Mononuclear cell (primary cell): ENCODE measurements around the gene SKAP1. TPM values are rescaled to one million over a fixed set of nuclear protein-coding genes. Genes with fewer than 3 reads are reported as not detected.

ENCODE experiments used
- H3K27me3 ChIP-seq: 2 replicates; pipeline ENCODE4 v1.6.0; 2011; ENCODE audit warnings: low read length, control low read depth; ENCODE audit not compliant: insufficient read depth
- H3K4me1 ChIP-seq: 2 replicates; pipeline ENCODE4 v1.5.1; 2011; ENCODE audit warnings: mild to moderate bottlenecking, low read length, control low read depth; ENCODE audit not compliant: insufficient read depth
- H3K4me3 ChIP-seq: 2 replicates; pipeline ENCODE4 v1.5.1; 2011; ENCODE audit warnings: mild to moderate bottlenecking, low read length, moderate library complexity
- H3K9me3 ChIP-seq: 2 replicates; pipeline ENCODE4 v1.5.1; 2011; ENCODE audit warnings: low read depth, mild to moderate bottlenecking, control low read depth, low read length
- total RNA-seq: library from RNA; depleted of rRNA; stranded (reverse); fragments of >200 nt; gene quantifications from one replicate; pipeline ENCODE4 v1.2.3, GENCODE V29; 2012

SKAP1 gene
- total RNA-seq, 1 donor, result 40.1 TPM

- Histone ChIP-seq H3K27me3 (no peaks in the 10 kb centered on the region), H3K4me1 (peaks cover 18% of the 10 kb centered on the region), H3K9me3 (no peaks in the 10 kb centered on the region), H3K4me3 (no peak overlapping the region)
These were observed 290.1 kb downstream of the SKAP1 start for GRCh38 chr17:48139944-48140343.

- H3K4me3 ChIP-seq, result no peak overlapping the region
- no peaks in the 10 kb centered on the region for H3K27me3 ChIP-seq
- H3K9me3 ChIP-seq, result no peaks in the 10 kb centered on the region
- H3K4me1 ChIP-seq, result peaks cover 18% of the 10 kb centered on the region
These were observed 292.4 kb downstream of the SKAP1 start for GRCh38 chr17:48137656-48138055.

GRCh38 chr17:48134912-48135480 lies 295.0 kb downstream of the SKAP1 start:
- Histone ChIP-seq H3K9me3 (no peaks in the 10 kb centered on the region), H3K4me1 (peaks cover 7% of the 10 kb centered on the region), H3K27me3 (no peaks in the 10 kb centered on the region), H3K4me3 (no peak overlapping the region)

GRCh38 chr17:48132385-48132784 lies 297.6 kb downstream of the SKAP1 start:
- no peaks in the 10 kb centered on the region for H3K27me3 ChIP-seq
- no peaks in the 10 kb centered on the region for H3K9me3 ChIP-seq
- no peaks in the 10 kb centered on the region for H3K4me1 ChIP-seq
- H3K4me3 ChIP-seq, result no peak overlapping the region

GRCh38 chr17:48131216-48131824 lies 298.7 kb downstream of the SKAP1 start:
- Histone ChIP-seq H3K4me3 (no peak overlapping the region), H3K27me3 (no peaks in the 10 kb centered on the region), H3K9me3 (no peaks in the 10 kb centered on the region), H3K4me1 (no peaks in the 10 kb centered on the region)

GRCh38 chr17:48129981-48130380 lies 300.0 kb downstream of the SKAP1 start:
- Histone ChIP-seq H3K4me3 (no peak overlapping the region), H3K27me3 (no peaks in the 10 kb centered on the region), H3K9me3 (no peaks in the 10 kb centered on the region), H3K4me1 (no peaks in the 10 kb centered on the region)

GRCh38 chr17:48128400-48128799 lies 301.6 kb downstream of the SKAP1 start:
- H3K4me1 ChIP-seq, result no peaks in the 10 kb centered on the region
- no peak overlapping the region for H3K4me3 ChIP-seq
- no peaks in the 10 kb centered on the region for H3K9me3 ChIP-seq
- no peaks in the 10 kb centered on the region for H3K27me3 ChIP-seq

GRCh38 chr17:48127371-48128051 lies 302.5 kb downstream of the SKAP1 start:
- Histone ChIP-seq H3K9me3 (no peaks in the 10 kb centered on the region), H3K4me3 (no peak overlapping the region), H3K27me3 (no peaks in the 10 kb centered on the region), H3K4me1 (no peaks in the 10 kb centered on the region)

GRCh38 chr17:48126532-48126850 lies 303.5 kb downstream of the SKAP1 start:
- Histone ChIP-seq H3K4me3 (no peak overlapping the region), H3K4me1 (no peaks in the 10 kb centered on the region)

GRCh38 chr17:48125829-48126531 lies 304.0 kb downstream of the SKAP1 start:
- no peaks in the 10 kb centered on the region for H3K27me3 ChIP-seq
- no peak overlapping the region for H3K4me3 ChIP-seq

More at GRCh38 chr17:48126532-48126850, 303.5 kb downstream of the SKAP1 start:
- Histone ChIP-seq H3K27me3 (no peaks in the 10 kb centered on the region), H3K9me3 (no peaks in the 10 kb centered on the region)

GRCh38 chr17:48123776-48124388 lies 306.1 kb downstream of the SKAP1 start:
- Histone ChIP-seq H3K4me1 (no peaks in the 10 kb centered on the region), H3K9me3 (no peaks in the 10 kb centered on the region), H3K4me3 (no peak overlapping the region), H3K27me3 (no peaks in the 10 kb centered on the region)

More at GRCh38 chr17:48125829-48126531, 304.0 kb downstream of the SKAP1 start:
- H3K4me1 ChIP-seq, result no peaks in the 10 kb centered on the region
- H3K9me3 ChIP-seq, result no peaks in the 10 kb centered on the region

- no peaks in the 10 kb centered on the region for H3K4me1 ChIP-seq
- no peaks in the 10 kb centered on the region for H3K27me3 ChIP-seq
- no peaks in the 10 kb centered on the region for H3K9me3 ChIP-seq
- no peak overlapping the region for H3K4me3 ChIP-seq
These were observed 306.9 kb downstream of the SKAP1 start for GRCh38 chr17:48123111-48123510.

GRCh38 chr17:48122665-48123045 lies 307.4 kb downstream of the SKAP1 start:
- no peak overlapping the region for H3K4me3 ChIP-seq
- no peaks in the 10 kb centered on the region for H3K27me3 ChIP-seq
- no peaks in the 10 kb centered on the region for H3K9me3 ChIP-seq
- no peaks in the 10 kb centered on the region for H3K4me1 ChIP-seq

- Histone ChIP-seq H3K9me3 (no peaks in the 10 kb centered on the region), H3K4me1 (no peaks in the 10 kb centered on the region), H3K4me3 (no peak overlapping the region), H3K27me3 (no peaks in the 10 kb centered on the region)
These were observed 307.9 kb downstream of the SKAP1 start for GRCh38 chr17:48121923-48122664.
